HCT116 (cell line): ENCODE measurements around the gene CD28. TPM values are rescaled to one million over a fixed set of nuclear protein-coding genes. Genes with fewer than 3 reads are reported as not detected.

ENCODE experiments used
- ATAC-seq: fragments of 200-7000 bp; cut with Tn5 transposase; 2 replicates; pipeline ENCODE4 v1.9.1; 2020; ENCODE audit warnings: mild to moderate bottlenecking, moderate library complexity
- BruUV-seq: library from RNA; stranded (reverse); fragments of 400-500 nt; replicated peaks from 2 replicates; lab custom pipeline; 2021; lab: Mats Ljungman, UMichigan
- CTCF ChIA-PET: fragments of 300-600 bp; sonication (Branson Sonifier 250); formaldehyde crosslinking; loops from one replicate; lab custom pipeline; 2021; ENCODE audit warnings: antibody characterized with exemption; lab: Charles Lee
- POLR2A ChIA-PET: fragments of 300-600, 350-600 bp; sonication (Branson Sonifier 250); formaldehyde crosslinking; loops from one replicate; lab custom pipeline; 2021; ENCODE audit warnings: antibody characterized with exemption; lab: Charles Lee
- RAD21 ChIA-PET, 2 experiments: fragments of 300-600 bp; sonication (Branson Sonifier 250); formaldehyde crosslinking; loops; one replicate each; lab custom pipeline; 2023; ENCODE audit warnings: low total read pairs in 2 of 2; ENCODE audit not compliant: uncharacterized antibody in 2 of 2, unreplicated experiment in 2 of 2, low non-redundant PET in 1 of 2; lab: Charles Lee
- DNase-seq: peaks from one replicate; pipeline ENCODE4 v3.0.0-alpha.2; 2010; ENCODE audit warnings: low read depth, low spot score
- H2AFZ ChIP-seq: fragments of 200-600 bp; shearing (Covaris generic), sonication (generic); 2 replicates; pipeline ENCODE4 v1.6.1; 2017; ENCODE audit warnings: low read depth, mixed run types, mixed read lengths, antibody characterized with exemption, low read length; ENCODE audit not compliant: poor library complexity, severe bottlenecking
- H3K27ac ChIP-seq: 2 replicates; pipeline ENCODE4 v1.5.1; 2012; ENCODE audit warnings: low read depth, low read length
- H3K27me3 ChIP-seq: fragments of 200-600 bp; sonication (generic); 2 replicates; pipeline ENCODE4 v1.6.1; 2016; ENCODE audit warnings: mixed run types, low read length, mixed read lengths; ENCODE audit not compliant: insufficient read depth
- H3K36me3 ChIP-seq, 2 experiments: fragments of 200-500 bp in 1 of 2; fragments of 200-600 bp in 1 of 2; sonication (Bioruptor generic) in 1 of 2; sonication (generic) in 1 of 2; 2 replicates each; pipeline versions ENCODE4 v1.5.1 to v1.6.1; 2014 to 2016; ENCODE audit warnings: low read length in 2 of 2, inconsistent platforms in 1 of 2, mixed read lengths in 1 of 2, mixed run types in 1 of 2; ENCODE audit not compliant: insufficient read depth in 2 of 2, control insufficient read depth in 1 of 2
- H3K4me1 ChIP-seq, 2 experiments: fragments of 200-600 bp in 1 of 2; sonication (generic) in 1 of 2; 2 replicates each; pipeline versions ENCODE4 v1.5.1 to v1.6.1; 2012 to 2017; ENCODE audit warnings: low read length in 2 of 2, inconsistent platforms in 1 of 2, mild to moderate bottlenecking in 1 of 2, mixed read lengths in 1 of 2, mixed run types in 1 of 2, moderate library complexity in 1 of 2; ENCODE audit not compliant: insufficient read depth in 2 of 2, control insufficient read depth in 1 of 2
- H3K4me2 ChIP-seq: fragments of 200-600 bp; sonication (generic); 2 replicates; pipeline ENCODE4 v1.6.1; 2017; ENCODE audit warnings: mixed run types, low read length, mixed read lengths
- H3K4me3 ChIP-seq, 2 experiments: fragments of 200-600 bp in 1 of 2; sonication (generic) in 1 of 2; replicated peaks in 1 of 2; 2 replicates each; pipeline ENCODE4 v1.5.1; 2011 to 2016; ENCODE audit warnings: low read length in 2 of 2, control low read depth in 1 of 2, low read depth in 1 of 2, mild to moderate bottlenecking in 1 of 2, mixed read lengths in 1 of 2, mixed run types in 1 of 2
- H3K79me2 ChIP-seq: fragments of 200-600 bp; sonication (generic); 2 replicates; pipeline ENCODE4 v1.6.1; 2017; ENCODE audit warnings: mild to moderate bottlenecking, mixed run types, low read length, moderate library complexity, mixed read lengths; ENCODE audit not compliant: insufficient read depth
- H3K9ac ChIP-seq: fragments of 200-600 bp; sonication (generic); 2 replicates; pipeline ENCODE4 v1.6.1; 2016; ENCODE audit warnings: low read length, mixed read lengths
- H3K9me2 ChIP-seq: fragments of 200-600 bp; sonication (generic), shearing (Covaris generic); 2 replicates; pipeline ENCODE4 v1.6.1; 2017; ENCODE audit warnings: mixed run types, mild to moderate bottlenecking, moderate library complexity; ENCODE audit not compliant: insufficient read depth
- H3K9me3 ChIP-seq, 2 experiments: fragments of 200-500 bp in 1 of 2; fragments of 200-600 bp in 1 of 2; sonication (Bioruptor generic) in 1 of 2; sonication (generic) in 1 of 2; 2 replicates each; pipeline ENCODE4 v1.6.1; 2014 to 2017; ENCODE audit warnings: low read length in 2 of 2, mixed read lengths in 2 of 2, inconsistent platforms in 1 of 2, low read depth in 1 of 2, mild to moderate bottlenecking in 1 of 2, mixed run types in 1 of 2, moderate library complexity in 1 of 2; ENCODE audit not compliant: control insufficient read depth in 1 of 2, insufficient read depth in 1 of 2
- H4K20me1 ChIP-seq: fragments of 200-600 bp; sonication (generic), shearing (Covaris generic); 2 replicates; pipeline ENCODE4 v1.6.1; 2017; ENCODE audit warnings: mixed run types, mild to moderate bottlenecking, moderate library complexity; ENCODE audit not compliant: insufficient read depth
- CBX3 ChIP-seq: IDR thresholded peaks from 2 replicates; pipeline ENCODE4 v1.6.1; 2012; ENCODE audit warnings: low read depth
- CEBPB ChIP-seq: IDR thresholded peaks from 2 replicates; pipeline ENCODE4 v1.6.1; 2012; ENCODE audit warnings: low read depth
- CTCF ChIP-seq, 3 experiments: fragments of 200-600 bp in 1 of 3; sonication (generic) in 1 of 3; IDR thresholded peaks in 2 of 3; conservative IDR thresholded peaks in 1 of 3; 2 replicates each; pipeline ENCODE4 v1.5.1; 2012 to 2017; ENCODE audit warnings: low read depth in 2 of 3, low read length in 2 of 3, antibody characterized with exemption in 1 of 3, borderline replicate concordance in 1 of 3, control low read depth in 1 of 3, mild to moderate bottlenecking in 1 of 3, mixed read lengths in 1 of 3, mixed run types in 1 of 3, moderate library complexity in 1 of 3; ENCODE audit not compliant: insufficient read depth in 1 of 3
- EGR1 ChIP-seq: IDR thresholded peaks from 2 replicates; pipeline ENCODE4 v1.6.1; 2012; ENCODE audit warnings: low read depth
- ELF1 ChIP-seq: IDR thresholded peaks from 2 replicates; pipeline ENCODE4 v1.6.1; 2012; ENCODE audit warnings: low read depth, borderline replicate concordance
- EZH2 ChIP-seq: fragments of 200-600 bp; sonication (generic); IDR thresholded peaks from 2 replicates; pipeline ENCODE4 v1.6.1; 2017; ENCODE audit warnings: antibody characterized with exemption, mixed run types
- EZH2phosphoT487 ChIP-seq: fragments of 200-600 bp; IDR thresholded peaks from 2 replicates; pipeline ENCODE4 v1.6.1; 2018; ENCODE audit warnings: antibody characterized with exemption, borderline replicate concordance
- JUND ChIP-seq: IDR thresholded peaks from 2 replicates; pipeline ENCODE4 v1.6.1; 2012
- MAX ChIP-seq: IDR thresholded peaks from 2 replicates; pipeline ENCODE4 v1.6.1; 2012
- POLR2A ChIP-seq: IDR thresholded peaks from 2 replicates; pipeline ENCODE4 v1.7.0; 2011; ENCODE audit warnings: borderline replicate concordance; ENCODE audit not compliant: insufficient read depth, insufficient read length; ENCODE audit errors: extremely low read depth
- POLR2AphosphoS5 ChIP-seq: IDR thresholded peaks from 2 replicates; pipeline ENCODE4 v1.6.1; 2011; ENCODE audit warnings: mild to moderate bottlenecking, low read depth, low read length, moderate library complexity
- RAD21 ChIP-seq: IDR thresholded peaks from 2 replicates; pipeline ENCODE4 v1.6.1; 2012; ENCODE audit warnings: low read depth, mild to moderate bottlenecking
- SIN3A ChIP-seq: IDR thresholded peaks from 2 replicates; pipeline ENCODE4 v1.6.1; 2012; ENCODE audit warnings: low read depth
- SP1 ChIP-seq: IDR thresholded peaks from 2 replicates; pipeline ENCODE4 v1.6.1; 2012; ENCODE audit warnings: low read depth
- YY1 ChIP-seq: IDR thresholded peaks from 2 replicates; pipeline ENCODE4 v1.6.1; 2011; ENCODE audit warnings: low read length, low read depth, moderate library complexity, mild to moderate bottlenecking; ENCODE audit not compliant: insufficient replicate concordance; ENCODE audit errors: extremely low read depth
- ZBTB33 ChIP-seq: IDR thresholded peaks from 2 replicates; pipeline ENCODE4 v1.6.1; 2011; ENCODE audit warnings: mild to moderate bottlenecking, low read length, moderate library complexity; ENCODE audit not compliant: insufficient replicate concordance; ENCODE audit errors: extremely low read depth
- ZFX ChIP-seq: fragments of 450-650 bp; IDR thresholded peaks from 2 replicates; pipeline ENCODE4 v1.6.1; 2017
- ZNF274 ChIP-seq: fragments of 200-500 bp; sonication (Bioruptor generic); IDR thresholded peaks from 2 replicates; pipeline ENCODE4 v1.6.1; 2014; ENCODE audit warnings: mild to moderate bottlenecking, low read depth, low read length, inconsistent platforms
- intact Hi-C: fragments of 100-400 bp; cut with micrococcal nuclease; formaldehyde crosslinking; loops from 2 replicates; pipeline ENCODE4 v1.10.0; 2022
- total RNA-seq: library from RNA; stranded (reverse); gene quantifications from one replicate; pipeline ENCODE4 v1.2.1, GENCODE V29; 2021; ENCODE audit not compliant: unreplicated experiment

The CD28 gene
- total RNA-seq, 1 experiment from 2014 or later = 0.37 TPM

- Histone ChIP-seq H3K27me3 (no peaks in the 10 kb centered on the region), H3K79me2 (no peaks in the 10 kb centered on the region), H3K9me2 (no peaks in the 10 kb centered on the region), H3K4me2 (no peak overlapping the region), H3K9ac (no peak overlapping the region), H3K36me3 (no peaks in the 10 kb centered on the region), H2AFZ (no peak overlapping the region), H3K4me1 (no peaks in the 10 kb centered on the region), H4K20me1 (no peaks in the 10 kb centered on the region), H3K27ac (no peak overlapping the region), H3K9me3 (no peaks in the 10 kb centered on the region), H3K4me3 (no peak overlapping the region)
- ATAC-seq (no peak), DNase-seq (no peak)
- CTCF ChIA-PET = no interaction called here
- no TSS peak for BruUV-seq
- TF ChIP-seq POLR2A (no peak), ELF1 (no peak)
- RAD21 ChIA-PET = no interaction called here
- intact Hi-C loops = no loop called here
- POLR2A ChIA-PET = no interaction called here
Observed at GRCh38 chr2:203705178-203705577, 1.3 kb upstream of the CD28 start.

- Histone ChIP-seq H3K9me3 (no peaks in the 10 kb centered on the region), H3K36me3 (no peaks in the 10 kb centered on the region), H2AFZ (no peak overlapping the region), H3K27me3 (no peaks in the 10 kb centered on the region), H4K20me1 (no peaks in the 10 kb centered on the region), H3K9ac (no peak overlapping the region), H3K4me3 (no peak overlapping the region), H3K9me2 (no peaks in the 10 kb centered on the region), H3K4me2 (no peak overlapping the region), H3K4me1 (no peaks in the 10 kb centered on the region), H3K27ac (no peak overlapping the region)
- BruUV-seq = no TSS peak
- POLR2A ChIA-PET = no interaction called here
- no peak for ATAC-seq
- RAD21 ChIA-PET = no interaction called here
- DNase-seq = no peak
- intact Hi-C loops = no loop called here
- CTCF ChIA-PET = interaction anchor here (1.3 kb wide), 1 partner anchor 14 kb away, joined by 3 read pairs; no protein-coding TSS in a partner anchor
- TF ChIP-seq POLR2AphosphoS5 = no peak
- no peak for TF ChIP-seq JUND
- TF ChIP-seq EGR1 = no peak
- TF ChIP-seq CEBPB = no peak
- no peak for TF ChIP-seq CTCF (IDR thresholded peaks at IDR 0.05 in 2 of 3, conservative IDR thresholded peaks at IDR 0.05 in 1 of 3; ENCODE audit: borderline replicate concordance in 1 of 3, insufficient read depth in 1 of 3, low read depth in 2 of 3, low read length in 2 of 3)
- no peak for TF ChIP-seq MAX
- TF ChIP-seq YY1 = no peak
- TF ChIP-seq RAD21 = no peak
- no peak for TF ChIP-seq EZH2phosphoT487
- TF ChIP-seq SIN3A = no peak
- no peak for TF ChIP-seq SP1
- no peak for TF ChIP-seq CBX3
- TF ChIP-seq ZFX = no peak
- no peak for TF ChIP-seq ZBTB33
- no peak for TF ChIP-seq EZH2
- TF ChIP-seq ZNF274 = no peak
- TF ChIP-seq, all 23 proteins: peak for 0
- no peaks in the 10 kb centered on the region for H3K79me2 ChIP-seq
Observed at GRCh38 chr2:203707530-203707929, 1.1 kb downstream of the CD28 start.
